HepG2 (cell line): ENCODE results near the gene C16orf87. TPM values are rescaled to one million over a fixed set of nuclear protein-coding genes. Genes with fewer than 3 reads are reported as not detected.

Experiments
- ARHGAP35 ChIP-seq: sonication (generic); formaldehyde crosslinking; IDR thresholded peaks from 2 replicates; pipeline ENCODE4 v1.9.0; 2022; ENCODE audit warnings: mild to moderate bottlenecking, inconsistent platforms, moderate library complexity, missing genetic modification reagents, borderline replicate concordance
- ARID5B ChIP-seq: IDR thresholded peaks from 2 replicates; pipeline ENCODE4 v1.4.0; 2020; ENCODE audit warnings: mild to moderate bottlenecking, missing genetic modification reagents
- FOXC1 ChIP-seq: sonication (generic); formaldehyde crosslinking; IDR thresholded peaks from 2 replicates; pipeline ENCODE4 v1.8.0; 2022; ENCODE audit warnings: mild to moderate bottlenecking, missing genetic modification reagents, borderline replicate concordance
- HCFC1 ChIP-seq: fragments of 150-350 bp; IDR thresholded peaks from 2 replicates; pipeline ENCODE4 v1.6.1; 2014; ENCODE audit warnings: low read depth, low read length
- MTERF4 ChIP-seq: sonication (generic); formaldehyde crosslinking; IDR thresholded peaks from 2 replicates; pipeline ENCODE4 v1.8.0; 2023; ENCODE audit warnings: mild to moderate bottlenecking, missing genetic modification reagents
- REL ChIP-seq: sonication (generic); formaldehyde crosslinking; conservative IDR thresholded peaks from 2 replicates; pipeline ENCODE4 v1.8.0; 2022; ENCODE audit warnings: mild to moderate bottlenecking, missing genetic modification reagents, moderate library complexity
- REXO4 ChIP-seq: sonication (generic); formaldehyde crosslinking; IDR thresholded peaks from 2 replicates; pipeline ENCODE4 v1.8.0; 2022; ENCODE audit warnings: missing genetic modification reagents, mild to moderate bottlenecking, borderline replicate concordance
- RXRB ChIP-seq: IDR thresholded peaks from 2 replicates; pipeline ENCODE4 v1.6.1; 2016; ENCODE audit warnings: borderline replicate concordance, missing genetic modification reagents, missing compliant biosample characterization
- SNRNP70 ChIP-seq: fragments of 200-400 bp; formaldehyde crosslinking; IDR thresholded peaks from 2 replicates; pipeline ENCODE4 v1.6.1; 2017; ENCODE audit warnings: mild to moderate bottlenecking, low read depth, low read length, moderate library complexity
- SOX6 ChIP-seq, 2 experiments: fragments of 450-650 bp in 1 of 2; sonication (generic) in 1 of 2; formaldehyde crosslinking in 1 of 2; IDR thresholded peaks; 2 replicates each; pipeline versions ENCODE4 v1.4.0 to v1.6.1; 2017 to 2020; ENCODE audit warnings: antibody characterized with exemption in 1 of 2, mild to moderate bottlenecking in 1 of 2, missing genetic modification reagents in 1 of 2
- SSRP1 ChIP-seq: IDR thresholded peaks from 2 replicates; pipeline ENCODE4 v1.6.1; 2016; ENCODE audit warnings: control low read depth
- ZBTB42 ChIP-seq: sonication (generic); formaldehyde crosslinking; IDR thresholded peaks from 2 replicates; pipeline ENCODE4 v1.5.0; 2020; ENCODE audit warnings: mild to moderate bottlenecking, missing genetic modification reagents
- ZNF207 ChIP-seq: fragments of 450-650 bp; IDR thresholded peaks from 2 replicates; pipeline ENCODE4 v1.6.1; 2016; ENCODE audit warnings: antibody characterized with exemption, borderline replicate concordance
- ZNF296 ChIP-seq: sonication (generic); formaldehyde crosslinking; conservative IDR thresholded peaks from 2 replicates; pipeline ENCODE4 v1.5.0; 2020; ENCODE audit warnings: mild to moderate bottlenecking, missing genetic modification reagents
- ZNF3 ChIP-seq: IDR thresholded peaks from 2 replicates; pipeline ENCODE4 v1.7.0; 2017; ENCODE audit warnings: inconsistent platforms
- ZSCAN9 ChIP-seq: IDR thresholded peaks from 2 replicates; pipeline ENCODE4 v1.6.1; 2016; ENCODE audit warnings: borderline replicate concordance
- polyA plus RNA-seq, 8 experiments: library from polyadenylated mRNA; depleted of rRNA in 3 of 8; stranded (reverse) in 7 of 8; unstranded in 1 of 8; fragments of >200 nt; fragmentation: Illumina TruSeq in 4 of 8; extraction: Trizol in 4 of 8; gene quantifications; 2 replicates each; pipeline versions ENCODE4 v1.2.1 to v1.2.3, GENCODE V29; 2011 to 2016; ENCODE audit warnings: low read depth in 4 of 8, missing spikeins in 1 of 8, mixed read lengths in 1 of 8; ENCODE audit not compliant: insufficient read depth in 1 of 8
- total RNA-seq, 5 experiments: library from RNA; depleted of rRNA; stranded (reverse); fragments of >200 nt; fragmentation: Illumina TruSeq; extraction: Trizol; gene quantifications; 2 replicates each; pipeline ENCODE4 v1.2.3, GENCODE V29; 2016; ENCODE audit warnings: low read depth in 1 of 5
- TF ChIP-seq, protein P1 (sequence below): fragments of 450-650 bp; IDR thresholded peaks from 2 replicates; pipeline ENCODE4 v1.6.1; 2017
- TF ChIP-seq, protein P2 (sequence below): IDR thresholded peaks from 2 replicates; pipeline ENCODE4 v1.6.1; 2016; ENCODE audit warnings: missing compliant biosample characterization, missing genetic modification reagents, borderline replicate concordance
- TF ChIP-seq, protein P3 (sequence below): sonication (generic); formaldehyde crosslinking; IDR thresholded peaks from 2 replicates; pipeline ENCODE4 v1.8.0; 2022; ENCODE audit warnings: missing genetic modification reagents, mild to moderate bottlenecking, borderline replicate concordance

C16orf87 gene
- total and polyA plus RNA-seq, 2 of the 13 experiments (the other 11 are each of a cell fraction or from before 2014, with no cell fraction given), result 8.6 to 19.5 TPM

GRCh38 chr16:46746821-46747776, 83.9 kb downstream of the C16orf87 start (continued):
- no peak for TF ChIP-seq ZNF296 (CRISPR knock-in tag)
- TF ChIP-seq, protein P1, sequence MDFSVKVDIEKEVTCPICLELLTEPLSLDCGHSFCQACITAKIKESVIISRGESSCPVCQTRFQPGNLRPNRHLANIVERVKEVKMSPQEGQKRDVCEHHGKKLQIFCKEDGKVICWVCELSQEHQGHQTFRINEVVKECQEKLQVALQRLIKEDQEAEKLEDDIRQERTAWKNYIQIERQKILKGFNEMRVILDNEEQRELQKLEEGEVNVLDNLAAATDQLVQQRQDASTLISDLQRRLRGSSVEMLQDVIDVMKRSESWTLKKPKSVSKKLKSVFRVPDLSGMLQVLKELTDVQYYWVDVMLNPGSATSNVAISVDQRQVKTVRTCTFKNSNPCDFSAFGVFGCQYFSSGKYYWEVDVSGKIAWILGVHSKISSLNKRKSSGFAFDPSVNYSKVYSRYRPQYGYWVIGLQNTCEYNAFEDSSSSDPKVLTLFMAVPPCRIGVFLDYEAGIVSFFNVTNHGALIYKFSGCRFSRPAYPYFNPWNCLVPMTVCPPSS, result no peak
- no peak for TF ChIP-seq MTERF4 (CRISPR knock-in tag)
- TF ChIP-seq REXO4 (CRISPR knock-in tag), result no peak
- TF ChIP-seq REL (CRISPR knock-in tag), result no peak
- TF ChIP-seq ZNF3 (CRISPR knock-in tag), result no peak
- peak; percentile 72; the same call in 1 of the 2 replicates for TF ChIP-seq ARID5B (CRISPR knock-in tag)
- 0 out of 2 replicates have a peak, but pooled peaks have one; percentile 32 for TF ChIP-seq RXRB (CRISPR knock-in tag)
- TF ChIP-seq HCFC1, result no peak
- no peak for TF ChIP-seq SSRP1 (CRISPR knock-in tag)
- TF ChIP-seq, protein P2, sequence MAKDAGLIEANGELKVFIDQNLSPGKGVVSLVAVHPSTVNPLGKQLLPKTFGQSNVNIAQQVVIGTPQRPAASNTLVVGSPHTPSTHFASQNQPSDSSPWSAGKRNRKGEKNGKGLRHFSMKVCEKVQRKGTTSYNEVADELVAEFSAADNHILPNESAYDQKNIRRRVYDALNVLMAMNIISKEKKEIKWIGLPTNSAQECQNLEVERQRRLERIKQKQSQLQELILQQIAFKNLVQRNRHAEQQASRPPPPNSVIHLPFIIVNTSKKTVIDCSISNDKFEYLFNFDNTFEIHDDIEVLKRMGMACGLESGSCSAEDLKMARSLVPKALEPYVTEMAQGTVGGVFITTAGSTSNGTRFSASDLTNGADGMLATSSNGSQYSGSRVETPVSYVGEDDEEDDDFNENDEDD (CRISPR knock-in tag), result no peak
- TF ChIP-seq, protein P3, sequence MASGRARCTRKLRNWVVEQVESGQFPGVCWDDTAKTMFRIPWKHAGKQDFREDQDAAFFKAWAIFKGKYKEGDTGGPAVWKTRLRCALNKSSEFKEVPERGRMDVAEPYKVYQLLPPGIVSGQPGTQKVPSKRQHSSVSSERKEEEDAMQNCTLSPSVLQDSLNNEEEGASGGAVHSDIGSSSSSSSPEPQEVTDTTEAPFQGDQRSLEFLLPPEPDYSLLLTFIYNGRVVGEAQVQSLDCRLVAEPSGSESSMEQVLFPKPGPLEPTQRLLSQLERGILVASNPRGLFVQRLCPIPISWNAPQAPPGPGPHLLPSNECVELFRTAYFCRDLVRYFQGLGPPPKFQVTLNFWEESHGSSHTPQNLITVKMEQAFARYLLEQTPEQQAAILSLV, result no peak; the same call in 1 of the 2 replicates
- TF ChIP-seq SNRNP70, result no peak
- TF ChIP-seq ZNF207, result no peak
- TF ChIP-seq FOXC1, result no peak
- TF ChIP-seq ZSCAN9 (CRISPR knock-in tag), result no peak
- TF ChIP-seq ZBTB42 (CRISPR knock-in tag), result no peak
- TF ChIP-seq ARHGAP35, result no peak; the same call in 1 of the 2 replicates
- TF ChIP-seq SOX6 (IDR thresholded peaks at IDR 0.05), result no peak
- peak; percentile 28 for TF ChIP-seq SOX6 (CRISPR knock-in tag; IDR thresholded peaks at IDR 0.05)
